T-helper 9 cell (primary cell): ENCODE measurements around the gene MIPOL1.
"Not testable (repeated sequence)": the region's sequence is repeated elsewhere in the genome, so short reads cannot be mapped to it uniquely, and the experiment has no call there.

Experiments
- DNase-seq: peaks from one replicate; pipeline ENCODE4 v3.0.0-alpha.2; 2020

MIPOL1 gene

DNA sequence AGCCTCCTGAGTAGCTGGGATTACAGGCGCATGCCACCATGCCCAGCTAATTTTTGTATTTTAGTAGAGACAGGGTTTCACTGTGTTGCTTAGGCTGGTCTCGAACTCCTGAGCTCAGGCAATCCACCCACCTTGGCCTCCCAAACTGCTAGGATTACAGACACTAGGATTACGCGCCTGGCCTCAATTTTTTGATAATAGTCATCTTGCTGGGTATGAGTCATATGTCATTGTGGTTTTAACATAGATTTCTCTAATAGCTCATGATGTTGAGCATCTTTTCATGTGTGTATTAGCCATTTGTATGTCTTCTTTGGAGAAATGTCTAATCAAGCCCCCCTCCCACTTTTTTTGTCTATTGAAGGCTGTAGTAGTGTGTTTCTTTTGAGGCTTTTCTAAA lies 38.3 kb downstream of the MIPOL1 start:
- DNase-seq = not testable (repeated sequence)

DNA sequence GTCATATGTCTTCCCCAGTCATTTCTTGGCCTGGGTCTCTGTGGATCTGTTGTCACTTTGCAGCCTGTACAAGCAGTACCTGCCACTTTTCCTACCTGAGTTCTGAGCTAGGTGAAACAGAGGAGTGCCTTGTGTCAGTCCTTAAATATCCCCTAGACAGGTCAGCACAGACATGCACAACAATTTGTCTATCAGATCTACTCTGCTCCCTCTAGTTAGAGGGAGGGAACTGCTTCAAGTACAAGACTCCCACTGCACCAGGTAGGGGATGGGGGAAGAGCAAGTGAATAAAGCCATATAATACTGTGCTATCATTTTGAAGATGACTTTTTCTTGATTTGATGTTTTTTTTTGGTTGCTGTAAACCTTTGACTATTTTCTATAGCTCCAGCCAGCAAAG lies 39.4 kb downstream of the MIPOL1 start:
- no peak for DNase-seq

DNA sequence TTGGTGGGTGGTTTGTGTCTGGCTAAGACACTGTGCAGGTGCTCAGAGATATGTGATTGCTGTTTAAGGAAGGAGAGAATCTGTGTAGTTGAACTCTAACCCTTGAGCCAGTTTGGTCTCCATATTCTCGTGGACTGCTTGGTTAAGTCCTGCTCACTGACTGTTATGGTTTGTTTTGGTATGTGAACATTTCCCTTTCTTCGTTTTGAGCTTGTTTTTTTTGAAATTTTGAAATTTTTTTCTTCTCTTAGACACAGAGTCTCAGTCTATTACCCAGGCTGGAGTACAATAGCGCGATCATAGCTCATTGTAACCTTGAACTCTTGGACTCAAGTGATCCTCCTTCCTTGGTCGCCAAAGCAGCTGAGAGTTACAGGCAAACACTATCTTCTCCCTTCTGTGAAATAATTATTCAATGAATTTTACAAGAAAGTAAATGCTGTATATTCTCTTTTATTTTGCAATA lies 40.0 kb downstream of the MIPOL1 start:
- no peak for DNase-seq

DNA sequence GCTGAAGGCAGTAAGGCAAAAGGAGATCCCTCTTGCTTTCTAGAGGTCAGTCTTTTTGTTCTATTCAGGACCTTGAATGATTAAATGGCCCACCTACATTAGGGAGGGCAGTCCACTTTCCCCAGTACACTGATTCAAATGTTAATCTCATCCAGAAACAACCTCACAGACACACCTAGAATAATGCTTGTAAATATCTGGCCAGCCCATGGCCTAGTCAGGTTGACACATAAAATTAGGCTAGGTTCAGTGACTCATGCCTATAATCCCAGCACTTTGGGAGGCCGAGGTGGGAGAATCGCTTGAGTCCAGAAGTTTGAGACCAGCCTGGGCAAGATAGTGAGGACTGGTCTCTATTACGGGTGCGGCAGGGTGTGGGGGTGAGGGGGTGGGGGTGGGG lies 43.5 kb downstream of the MIPOL1 start:
- no peak for DNase-seq

DNA sequence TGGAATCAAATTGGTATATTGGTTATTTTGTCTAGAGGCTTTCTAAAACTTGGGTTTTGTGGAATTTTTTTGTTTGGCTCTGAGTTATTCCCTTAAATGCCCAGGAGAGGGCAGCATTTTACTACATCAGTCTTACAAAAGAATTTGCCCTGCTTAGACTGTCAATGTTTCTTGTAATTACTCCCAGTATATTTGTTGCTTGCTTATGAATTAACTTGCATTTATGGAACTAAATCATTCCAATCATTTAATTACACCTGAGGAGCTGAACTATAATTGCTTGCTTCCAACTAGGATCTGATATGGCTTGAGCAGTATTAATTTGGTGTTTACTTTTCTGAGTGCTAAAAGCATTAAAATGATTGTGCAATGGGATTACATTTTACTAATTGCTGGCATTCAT lies 48.7 kb downstream of the MIPOL1 start:
- no peak for DNase-seq

DNA sequence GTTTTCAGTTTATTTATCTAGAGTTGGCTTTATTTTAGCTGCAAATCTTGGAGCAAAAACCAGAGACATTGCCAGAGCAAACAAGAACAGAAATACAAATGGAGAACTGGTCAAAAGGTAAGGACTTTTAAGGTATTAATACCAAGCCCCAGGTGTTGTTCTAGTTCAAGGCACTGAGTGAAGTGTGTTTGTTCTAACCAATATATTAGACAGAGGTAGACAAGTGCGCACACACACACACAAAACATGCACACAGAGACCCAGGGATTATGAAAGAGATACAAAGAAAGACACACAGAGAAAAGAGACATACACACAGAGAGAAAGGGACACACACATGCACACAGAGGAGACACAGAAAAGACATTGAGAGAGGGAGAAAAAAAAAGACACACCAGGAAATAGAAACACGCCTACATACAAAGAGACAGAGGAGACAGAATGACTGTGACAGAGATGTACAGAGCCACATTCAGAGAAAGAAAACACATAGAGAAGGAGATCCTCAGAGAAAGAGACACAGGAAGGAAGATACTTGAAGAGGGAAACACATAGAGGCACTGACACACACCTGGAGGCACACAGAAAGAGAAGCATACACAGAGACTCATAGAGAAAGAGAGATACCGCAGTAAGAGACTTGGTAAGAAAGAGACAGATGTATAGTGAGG lies 50.2 kb downstream of the MIPOL1 start:
- DNase-seq = no peak

DNA sequence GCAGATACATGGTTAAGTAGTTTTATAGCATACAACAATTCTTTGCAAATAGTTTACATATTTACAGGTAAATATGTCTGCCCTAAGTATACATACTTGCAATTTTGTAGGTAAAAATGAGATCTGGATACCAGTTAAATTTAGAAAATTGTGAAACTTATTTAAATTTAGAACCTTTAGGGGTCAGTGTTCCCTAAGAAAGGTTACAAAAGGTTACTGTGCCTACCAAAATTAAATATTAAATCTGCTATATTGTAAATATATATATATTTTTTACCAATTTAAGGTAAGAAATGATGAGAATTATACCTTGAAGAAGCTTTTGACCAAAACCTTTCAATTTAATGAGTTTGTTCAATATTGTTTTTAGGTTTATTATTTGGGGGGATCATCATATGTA lies 54.0 kb downstream of the MIPOL1 start:
- DNase-seq = no peak

DNA sequence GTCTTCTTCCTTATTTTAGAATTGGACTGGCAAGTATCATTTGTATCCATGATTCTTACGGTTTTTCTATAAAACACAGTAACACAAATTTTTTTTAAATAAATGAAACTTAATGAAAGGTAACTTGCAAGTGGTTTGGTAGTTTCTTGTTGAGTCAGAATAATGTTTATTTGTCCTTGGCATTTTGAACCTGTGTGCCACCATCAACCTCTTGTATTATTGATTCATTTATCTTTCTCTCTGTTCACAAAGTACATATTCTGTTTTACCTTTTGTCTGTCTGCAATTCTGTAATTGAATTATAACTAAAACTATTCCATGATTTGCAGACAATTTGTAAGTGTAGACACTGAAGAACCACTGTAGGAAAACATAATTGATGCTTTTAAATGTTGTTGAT lies 54.7 kb downstream of the MIPOL1 start:
- no peak for DNase-seq

DNA sequence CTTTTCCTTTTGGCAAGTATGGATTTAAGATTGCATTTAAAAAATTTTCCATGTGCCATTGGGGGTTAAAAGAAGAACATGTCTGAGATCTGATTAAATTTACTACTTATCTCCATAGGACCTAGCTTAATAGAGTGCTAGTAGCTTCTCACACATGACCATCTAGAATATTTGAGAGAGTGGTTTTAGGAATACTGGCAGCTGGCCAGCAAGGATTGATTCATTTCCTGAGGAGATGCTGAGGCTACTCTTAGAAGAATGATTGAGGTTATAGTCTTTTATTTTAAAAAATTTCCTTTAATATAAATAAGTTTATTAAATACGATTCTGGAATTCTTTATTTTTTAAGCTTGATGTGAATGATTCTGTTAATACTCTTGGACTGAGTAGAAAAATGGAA lies 56.2 kb downstream of the MIPOL1 start:
- DNase-seq = no peak

DNA sequence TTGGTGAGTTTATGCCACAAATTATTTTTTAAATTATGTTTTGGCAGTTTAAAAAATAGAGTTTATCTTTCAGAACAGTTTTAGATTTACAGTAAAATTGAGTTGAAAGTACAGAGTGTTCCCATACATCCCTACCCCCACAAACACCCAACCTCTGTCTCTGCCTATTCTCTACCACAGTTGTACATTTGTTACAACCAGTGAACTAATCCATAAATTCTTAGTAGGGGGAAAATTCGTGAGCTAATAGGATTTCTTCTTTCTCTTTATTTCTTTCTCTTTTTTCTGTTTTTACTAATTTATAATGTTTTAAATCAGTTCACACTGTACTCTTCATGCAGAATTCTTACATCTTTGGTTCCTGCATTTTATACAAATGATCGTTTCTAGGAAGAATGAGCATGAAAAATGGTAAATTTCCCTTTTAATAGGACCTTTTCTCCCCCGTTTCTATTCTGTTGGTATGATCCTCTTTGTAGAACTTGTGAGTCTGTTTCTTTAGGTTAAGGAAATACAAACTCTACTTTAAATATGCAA lies 56.7 kb downstream of the MIPOL1 start:
- DNase-seq = no peak

DNA sequence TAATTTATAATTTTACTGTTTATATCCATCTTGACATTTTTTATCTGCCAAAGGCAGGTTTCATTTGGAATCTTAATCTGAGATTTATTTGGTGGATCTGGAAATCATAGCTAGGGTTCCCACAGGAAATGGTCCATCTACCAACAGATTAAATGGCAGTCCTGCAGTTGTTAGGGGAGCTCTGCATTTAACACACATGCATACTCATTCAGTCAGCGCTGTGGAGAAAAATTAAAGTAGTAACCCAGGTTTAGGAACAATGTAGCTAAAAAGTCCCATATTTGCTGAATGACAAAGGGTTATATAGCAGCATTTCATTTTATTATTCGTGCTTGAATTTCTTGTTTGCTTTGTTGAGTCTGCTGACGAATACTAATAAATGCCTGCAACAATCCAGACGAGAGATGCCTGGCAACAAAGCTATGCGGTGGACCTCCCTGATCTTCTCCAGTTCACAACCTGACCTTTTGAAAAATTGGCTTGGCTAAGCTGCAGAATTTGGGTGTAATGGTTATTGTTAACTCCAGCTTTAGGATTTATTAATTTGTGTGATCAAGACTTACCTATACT lies 59.8 kb downstream of the MIPOL1 start:
- DNase-seq = no peak

DNA sequence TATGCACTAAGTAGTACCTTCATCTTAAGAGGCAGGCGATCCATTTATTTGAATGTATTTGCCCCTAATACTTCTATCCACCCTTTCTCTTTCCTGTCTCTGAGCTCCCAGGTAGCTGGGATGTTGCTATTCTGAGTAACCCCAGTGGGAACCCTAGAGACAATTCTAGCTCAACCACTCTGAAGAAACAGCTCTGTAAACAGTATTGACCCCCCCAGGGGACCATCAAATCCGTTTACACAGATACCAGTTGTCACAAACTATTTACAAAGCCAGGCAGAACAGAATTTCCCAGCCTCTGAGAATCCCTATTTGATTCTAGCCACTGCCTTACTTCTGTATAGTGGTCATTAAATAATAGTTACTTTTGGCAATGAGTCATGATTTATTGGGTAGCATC lies 64.9 kb downstream of the MIPOL1 start:
- no peak for DNase-seq

DNA sequence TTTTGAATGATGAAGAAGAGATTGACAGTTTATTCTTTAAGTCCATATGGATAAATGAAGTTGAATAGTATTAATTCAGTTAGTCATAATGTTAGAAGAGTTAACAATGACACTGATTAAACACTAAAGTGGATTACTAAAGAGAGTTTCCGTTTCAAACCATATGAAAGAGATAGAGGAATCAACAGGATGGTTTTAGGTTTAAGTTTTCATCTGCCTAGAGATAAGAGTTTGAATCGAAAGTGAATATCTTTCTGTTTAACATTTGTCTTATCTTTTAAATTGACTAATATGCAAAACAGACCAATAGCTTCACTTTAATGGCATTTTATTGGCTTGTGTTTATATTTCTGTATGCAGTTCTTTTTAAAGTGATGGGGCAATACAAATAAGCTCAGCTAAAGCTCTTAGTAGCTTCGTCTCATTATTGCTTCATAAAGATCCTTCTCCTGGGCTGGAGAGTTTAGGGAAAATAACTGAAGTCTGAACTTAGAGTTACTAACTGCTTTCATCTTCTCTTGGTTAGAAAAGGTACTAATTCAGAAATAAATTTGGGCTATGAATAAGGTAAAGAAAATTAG lies 66.0 kb downstream of the MIPOL1 start:
- DNase-seq = no peak

DNA sequence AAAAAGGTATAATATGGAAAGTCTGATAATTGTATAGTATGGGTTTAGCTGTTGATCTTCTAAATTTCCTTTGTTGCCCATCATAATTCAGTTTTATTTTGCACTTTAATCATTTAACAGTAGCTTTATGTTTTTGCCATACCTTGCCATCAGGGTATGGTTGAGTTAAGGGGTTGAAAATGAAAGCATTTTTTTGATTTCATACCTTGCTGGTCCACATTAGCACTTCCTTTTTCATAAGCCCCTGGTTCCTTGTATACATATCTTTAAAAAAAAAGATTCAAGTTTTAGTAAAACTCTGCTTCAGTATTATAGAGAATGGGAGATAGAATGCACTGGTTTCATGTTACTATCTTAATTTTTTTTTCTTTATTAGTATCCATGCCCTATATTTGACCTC lies 71.1 kb downstream of the MIPOL1 start:
- DNase-seq = no peak

DNA sequence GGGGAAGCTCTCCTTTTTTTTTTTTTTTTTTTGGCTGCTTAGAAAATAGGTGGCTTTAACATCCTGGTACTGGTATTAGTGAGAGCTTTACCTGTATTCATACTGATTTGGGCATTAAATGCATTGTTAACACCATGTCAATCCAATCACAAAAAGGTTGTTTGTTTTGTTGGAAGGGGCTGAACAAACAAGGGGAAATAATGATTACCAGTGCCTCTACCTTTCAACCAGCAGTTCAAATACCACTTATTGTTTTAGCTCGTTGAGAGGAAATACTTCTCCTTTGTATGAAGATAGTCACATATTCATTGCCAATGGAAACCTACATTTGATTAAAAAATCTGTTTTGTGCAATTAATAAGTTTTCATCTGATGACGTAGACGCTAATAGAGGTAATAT lies 72.9 kb downstream of the MIPOL1 start:
- no peak for DNase-seq

DNA sequence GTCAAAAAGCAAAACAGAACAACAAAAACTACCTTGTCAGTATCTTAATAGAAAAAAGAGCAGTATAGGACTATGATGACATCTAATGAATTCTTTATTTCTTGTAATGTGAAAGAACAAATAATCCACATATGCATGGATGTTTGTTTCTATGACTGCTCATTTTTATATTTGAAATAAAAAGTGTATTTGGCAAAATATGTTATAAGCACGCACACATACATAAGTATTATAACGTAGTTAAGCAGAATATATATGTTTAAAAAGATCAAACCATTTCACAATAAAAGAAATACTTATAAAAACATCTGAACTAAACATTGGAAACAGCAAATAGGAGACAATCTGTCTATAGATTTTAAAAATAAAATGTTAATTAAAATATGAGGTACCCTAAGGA lies 74.8 kb downstream of the MIPOL1 start:
- DNase-seq = no peak

DNA sequence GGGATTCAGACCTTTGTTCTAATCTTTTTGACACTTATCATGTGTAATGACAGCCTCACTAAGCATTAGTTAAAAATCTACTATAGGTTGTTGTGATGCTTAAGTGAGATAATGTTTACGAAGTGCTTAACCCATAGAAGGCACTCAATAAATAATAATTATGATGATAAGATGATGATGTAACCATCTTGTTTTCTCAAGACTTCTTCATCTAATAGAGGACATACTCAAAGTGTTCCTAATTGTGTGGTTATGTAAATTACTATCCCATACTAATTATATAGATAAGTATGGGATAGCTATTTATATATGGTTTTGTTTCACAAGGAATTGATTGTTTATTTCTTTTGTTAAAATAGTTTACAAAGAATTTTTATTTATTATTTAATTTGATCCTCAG lies 76.9 kb downstream of the MIPOL1 start:
- DNase-seq = no peak

DNA sequence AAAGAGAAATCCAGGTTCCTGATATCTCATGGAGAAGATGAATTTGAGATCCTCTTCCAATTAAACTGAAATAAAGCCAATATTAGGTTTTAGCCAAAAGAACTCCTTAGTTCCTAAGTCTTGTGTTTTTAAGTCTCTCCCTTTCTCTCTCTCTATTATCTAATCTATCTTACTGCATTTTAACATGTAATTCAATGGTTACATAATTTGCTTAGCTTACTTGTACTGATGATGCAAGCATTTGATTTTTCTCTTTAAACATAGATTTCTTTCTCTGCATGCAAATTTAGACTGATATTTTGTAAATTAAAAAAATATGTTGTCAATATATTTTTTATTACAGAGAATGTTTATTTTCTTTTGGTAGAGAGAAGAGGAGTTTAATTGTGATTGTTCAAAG lies 78.2 kb downstream of the MIPOL1 start:
- DNase-seq = no peak

DNA sequence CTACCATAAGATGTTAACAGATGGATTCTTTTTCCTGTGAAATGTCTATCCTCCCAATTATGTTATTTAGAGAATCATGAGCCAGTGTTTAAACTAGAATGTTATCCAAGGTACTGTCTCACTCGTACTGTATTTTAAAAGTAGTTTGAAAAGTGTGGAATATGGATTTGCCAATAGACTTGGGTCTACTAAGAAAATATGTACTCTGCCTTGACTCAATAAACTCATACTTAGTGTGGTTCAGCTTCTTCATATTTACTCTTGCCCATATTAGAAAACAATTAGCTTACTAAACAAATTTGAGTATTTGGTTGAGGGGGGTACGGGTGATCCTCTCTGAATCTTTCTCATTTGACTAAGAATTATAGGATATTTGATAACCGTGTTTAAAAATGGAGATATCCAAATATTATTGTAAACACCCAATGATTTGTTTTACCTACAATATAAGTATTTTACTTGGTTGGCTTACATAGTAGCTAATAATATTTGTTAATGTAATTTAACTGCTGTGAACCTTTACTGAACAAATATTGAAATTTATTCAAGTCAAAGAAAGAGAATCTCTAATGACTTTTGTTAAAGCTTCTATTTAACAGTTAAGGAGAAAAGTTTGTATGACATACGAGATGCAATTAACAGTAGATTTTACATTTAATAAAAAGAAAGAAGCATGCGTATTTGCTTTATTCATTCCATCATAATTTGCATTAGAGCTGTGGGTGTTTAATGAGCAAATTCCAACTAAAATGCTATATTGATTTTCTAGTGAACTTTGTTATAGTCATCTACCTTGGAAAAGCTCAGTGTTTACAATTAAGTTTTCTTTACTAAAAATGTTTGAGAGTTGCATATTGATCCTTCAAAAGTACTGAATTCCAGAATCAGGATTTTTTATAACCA lies 81.2 kb downstream of the MIPOL1 start:
- no peak for DNase-seq

DNA sequence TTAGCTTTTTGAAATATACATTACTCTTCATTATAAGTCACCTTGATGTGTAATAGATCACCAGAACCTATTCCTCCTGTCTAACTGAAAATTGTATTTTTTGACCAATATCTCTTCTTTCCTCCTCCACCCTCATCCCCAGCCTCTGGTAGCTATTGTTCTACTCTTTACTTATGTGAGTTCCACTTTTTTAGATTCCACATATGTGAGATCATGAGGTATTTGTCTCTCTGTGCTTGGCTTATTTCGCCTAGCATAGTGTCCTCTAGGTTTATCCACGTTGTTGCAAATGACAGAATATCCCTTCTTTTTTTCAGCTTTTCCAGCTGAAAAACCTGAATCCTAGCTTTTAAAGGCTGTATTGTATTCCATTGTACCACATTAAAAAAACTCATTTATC lies 82.1 kb downstream of the MIPOL1 start:
- DNase-seq = no peak

DNA sequence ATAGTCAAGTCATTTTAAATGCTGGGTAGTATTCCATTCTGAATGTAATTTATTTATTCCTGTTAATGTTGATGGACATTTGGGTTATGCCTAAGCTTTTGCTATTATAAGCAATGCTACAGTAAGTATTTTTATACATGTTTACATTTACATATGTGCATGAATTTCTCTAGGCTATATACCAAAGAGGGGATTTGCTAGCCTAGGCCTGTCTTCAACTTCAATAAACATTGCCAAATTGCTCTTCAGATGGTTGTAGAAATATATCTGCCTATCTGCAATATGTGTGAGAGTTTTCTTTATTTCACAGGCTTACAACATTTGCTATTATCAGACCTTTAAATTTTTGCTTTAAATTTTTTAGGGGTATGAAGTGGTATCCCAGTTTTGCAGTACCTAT lies 87.0 kb downstream of the MIPOL1 start:
- no peak for DNase-seq

DNA sequence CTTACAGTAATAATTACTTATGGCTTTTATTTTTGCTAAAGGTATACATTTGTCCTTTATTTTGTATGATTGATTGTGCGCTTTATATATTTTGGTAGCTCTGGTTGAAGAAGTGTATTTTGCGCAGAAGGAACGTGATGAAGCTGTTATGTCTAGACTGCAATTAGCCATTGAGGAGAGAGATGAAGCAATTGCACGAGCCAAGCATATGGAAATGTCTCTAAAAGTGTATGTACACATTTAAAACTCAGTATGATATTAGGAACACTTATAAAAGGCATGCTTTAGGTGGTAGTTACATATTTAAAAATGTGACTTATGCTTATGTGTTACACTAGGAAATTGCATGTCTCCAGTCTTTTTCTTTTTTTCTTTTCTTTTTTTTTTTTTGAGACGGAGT lies 87.5 kb downstream of the MIPOL1 start:
- no peak for DNase-seq

DNA sequence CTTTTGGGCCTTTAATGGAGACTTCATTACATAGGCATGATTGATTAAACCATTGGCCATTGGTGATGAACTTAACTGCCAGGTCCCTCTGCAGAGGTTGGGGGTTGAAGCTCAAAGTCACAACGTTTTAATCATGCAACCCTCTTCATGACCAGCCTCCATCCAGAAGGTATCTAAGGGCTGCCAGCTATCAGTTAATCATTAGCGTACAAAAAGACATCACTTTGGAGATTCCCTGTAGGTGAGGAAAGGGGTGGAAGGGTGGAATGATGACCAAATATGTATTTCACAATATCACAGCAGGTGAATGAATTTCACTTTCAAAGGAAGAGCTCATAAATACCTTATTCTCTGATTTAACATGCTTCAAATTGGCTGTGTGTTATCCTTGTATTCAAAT lies 92.0 kb downstream of the MIPOL1 start:
- no peak for DNase-seq
